NCI-H1048 (cell line): ENCODE results near the gene SASH1.
"Not testable (repeated sequence)": the region's sequence is repeated elsewhere in the genome, so short reads cannot be mapped to it uniquely, and the experiment has no call there.

Source experiments
- DNase-seq: peaks from one replicate; lab custom pipeline; 2025; lab: John Stamatoyannopoulos, UW

The SASH1 gene

DNA sequence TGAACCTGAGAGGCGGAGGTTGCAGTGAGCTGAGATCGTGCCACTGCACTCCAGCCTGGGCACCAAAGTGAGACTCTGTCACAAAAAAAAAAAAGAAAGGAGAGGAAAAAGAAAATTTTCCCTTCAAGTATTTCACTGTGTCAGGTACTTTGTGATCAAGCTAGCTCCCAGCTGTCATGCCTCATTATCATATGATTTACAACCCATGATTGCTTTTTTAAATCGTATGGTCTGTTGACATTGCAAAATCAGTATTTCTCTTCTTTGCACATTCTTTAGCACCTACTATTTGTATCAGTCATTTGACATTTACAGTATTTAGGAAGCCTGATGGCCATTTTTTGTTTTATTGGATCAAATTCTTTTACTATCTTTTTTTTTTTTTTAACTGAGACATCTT is 22.4 kb downstream of the SASH1 start:
- DNase-seq: no peak

- DNase-seq: no peak
Measured at GRCh38 chr6:148367411-148368024, 24.9 kb downstream of the SASH1 start.

DNA sequence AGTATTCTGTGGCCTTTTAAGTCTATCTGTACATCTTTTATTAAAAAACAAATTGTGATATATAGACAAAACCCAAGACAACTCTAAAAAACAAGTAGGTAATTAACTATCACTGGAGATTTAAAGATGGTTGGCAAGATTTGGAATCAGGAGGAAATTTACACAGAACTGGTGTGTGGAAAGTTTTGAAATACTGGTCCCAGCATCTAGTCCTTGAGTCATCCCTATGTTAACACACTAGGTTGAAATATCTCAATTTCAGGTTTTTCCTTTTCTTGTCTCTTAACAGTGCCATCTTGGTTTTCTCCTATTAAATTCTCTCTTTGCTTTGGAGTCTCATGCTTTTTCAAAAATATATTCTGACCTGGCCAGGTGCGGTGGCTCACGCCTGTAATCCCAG is 27.5 kb downstream of the SASH1 start:
- DNase-seq: no peak

DNA sequence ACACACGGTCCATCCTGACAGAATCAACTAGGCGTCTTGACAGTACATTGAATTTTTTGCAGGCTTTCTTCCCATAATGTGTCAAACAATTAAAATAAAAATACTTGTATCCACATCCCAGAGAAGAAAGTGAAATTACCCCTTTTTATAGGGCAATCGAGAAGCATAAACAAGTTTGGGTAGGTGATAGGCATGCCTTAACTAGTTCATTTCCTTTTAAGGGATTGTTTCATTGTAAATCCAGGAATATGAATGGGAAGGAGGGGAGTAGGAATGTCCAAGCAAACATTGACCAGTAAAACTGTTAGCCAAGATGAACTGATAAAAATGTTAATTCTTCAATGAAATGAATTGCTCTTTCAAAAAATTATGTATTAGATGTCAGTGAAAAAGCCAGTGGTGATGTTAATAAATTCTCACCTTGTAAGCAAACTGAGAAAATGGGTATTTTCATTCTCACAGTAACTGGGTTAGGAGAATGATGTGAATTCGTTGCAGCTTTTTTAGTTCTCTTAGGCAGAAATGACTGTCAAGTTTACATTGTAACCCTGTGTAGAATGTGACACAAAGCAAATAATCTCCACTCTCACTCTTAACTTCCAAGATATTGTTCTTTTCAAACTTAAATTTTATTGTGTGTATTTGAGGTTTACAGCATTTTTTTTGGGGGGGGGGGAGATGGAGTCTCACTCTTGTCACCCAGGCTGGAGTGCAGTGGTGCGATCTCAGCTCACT is 31.6 kb downstream of the SASH1 start:
- no peak for DNase-seq

DNA sequence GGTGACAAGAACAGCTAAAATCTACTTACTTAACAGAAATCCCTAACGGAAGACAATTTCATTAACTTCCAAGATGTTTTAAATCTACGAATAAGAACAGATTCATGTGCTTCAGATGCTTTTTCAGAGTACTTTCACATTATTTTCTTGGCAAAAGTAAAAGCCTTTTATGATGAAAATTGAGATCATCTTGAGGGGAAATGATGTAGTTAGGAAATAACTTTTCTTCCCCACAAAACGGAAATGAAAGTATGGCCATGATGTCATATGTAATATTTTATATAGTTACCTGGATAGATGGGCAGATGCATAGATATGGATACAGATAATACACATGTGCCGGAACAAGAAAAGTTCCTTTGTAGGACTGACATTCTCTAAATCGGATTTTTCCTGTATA is 32.8 kb downstream of the SASH1 start:
- no peak for DNase-seq

- no peak for DNase-seq
Measured at GRCh38 chr6:148379481-148379880, 36.8 kb downstream of the SASH1 start.

DNA sequence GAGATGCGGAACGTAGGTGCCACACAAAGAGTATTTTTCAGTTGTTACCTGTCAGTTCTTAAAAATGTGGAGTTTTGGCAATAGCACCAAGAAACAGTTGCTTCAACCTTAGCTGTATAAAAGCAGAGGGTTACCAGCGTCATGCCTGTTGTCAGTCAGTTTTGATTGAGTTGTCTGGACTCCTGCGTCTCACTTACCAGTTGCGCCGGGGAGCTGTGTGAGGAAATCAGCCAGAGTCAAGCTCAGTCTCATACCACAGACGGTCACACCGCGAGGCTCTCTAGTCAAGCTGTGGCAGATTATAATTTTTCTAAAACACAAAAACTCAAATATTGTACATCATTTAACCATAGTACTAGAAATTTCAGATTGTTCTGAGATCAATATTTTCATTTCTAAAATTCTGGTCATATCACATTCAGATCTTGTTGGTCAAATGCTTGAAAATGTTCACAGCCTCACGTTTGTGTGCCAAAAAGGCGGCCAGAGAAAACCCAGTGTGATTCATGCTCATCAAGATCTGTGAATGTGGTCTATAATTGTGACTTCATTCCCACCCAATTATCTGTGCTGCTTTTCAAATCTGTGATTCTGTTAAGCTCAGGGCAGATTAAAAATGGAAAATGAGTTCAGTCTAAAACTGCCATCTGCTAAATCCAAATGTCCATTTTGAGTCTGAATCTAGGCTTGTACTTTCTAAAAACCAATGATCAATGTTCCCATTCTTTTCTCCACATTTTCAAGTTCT is 37.5 kb downstream of the SASH1 start:
- DNase-seq: no peak

DNA sequence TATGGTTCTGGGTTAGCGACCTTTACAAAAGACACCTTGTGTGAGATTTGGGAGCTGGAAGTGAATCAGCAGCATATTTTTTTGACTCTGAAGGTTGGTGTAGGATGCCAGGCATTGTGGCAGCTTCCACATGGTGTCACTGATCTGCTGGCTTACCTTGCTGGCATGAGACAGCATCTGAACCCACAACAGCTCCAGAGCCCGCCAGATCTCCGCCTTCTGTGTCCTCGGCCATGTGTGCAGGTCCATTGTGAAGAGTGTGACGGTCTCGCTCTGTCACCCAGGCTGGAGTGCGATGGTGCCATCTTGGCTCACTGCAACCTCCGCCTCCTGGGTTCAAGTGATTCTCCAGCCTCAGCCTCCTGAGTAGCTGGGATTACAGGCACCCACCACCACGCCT is 39.4 kb downstream of the SASH1 start:
- DNase-seq: not testable (repeated sequence)

DNA sequence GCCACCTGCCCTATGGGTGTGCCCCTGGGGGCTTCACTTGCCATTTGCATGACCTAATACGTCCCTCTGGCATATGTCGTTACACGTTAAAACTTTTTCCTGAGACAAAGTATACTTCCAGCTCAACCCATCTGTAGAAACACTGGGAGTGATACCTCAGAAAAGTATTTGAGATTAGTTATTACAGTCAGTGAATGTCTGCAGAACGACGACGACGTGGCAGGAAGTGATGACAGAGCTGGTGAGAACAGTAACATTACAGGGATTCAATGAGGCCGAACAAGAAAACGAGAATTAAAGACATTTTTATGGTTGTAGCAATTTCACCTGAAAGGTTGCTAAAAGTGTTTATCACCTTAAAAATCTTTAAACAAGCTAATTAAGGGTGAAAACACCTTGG is 40.2 kb downstream of the SASH1 start:
- no peak for DNase-seq

DNA sequence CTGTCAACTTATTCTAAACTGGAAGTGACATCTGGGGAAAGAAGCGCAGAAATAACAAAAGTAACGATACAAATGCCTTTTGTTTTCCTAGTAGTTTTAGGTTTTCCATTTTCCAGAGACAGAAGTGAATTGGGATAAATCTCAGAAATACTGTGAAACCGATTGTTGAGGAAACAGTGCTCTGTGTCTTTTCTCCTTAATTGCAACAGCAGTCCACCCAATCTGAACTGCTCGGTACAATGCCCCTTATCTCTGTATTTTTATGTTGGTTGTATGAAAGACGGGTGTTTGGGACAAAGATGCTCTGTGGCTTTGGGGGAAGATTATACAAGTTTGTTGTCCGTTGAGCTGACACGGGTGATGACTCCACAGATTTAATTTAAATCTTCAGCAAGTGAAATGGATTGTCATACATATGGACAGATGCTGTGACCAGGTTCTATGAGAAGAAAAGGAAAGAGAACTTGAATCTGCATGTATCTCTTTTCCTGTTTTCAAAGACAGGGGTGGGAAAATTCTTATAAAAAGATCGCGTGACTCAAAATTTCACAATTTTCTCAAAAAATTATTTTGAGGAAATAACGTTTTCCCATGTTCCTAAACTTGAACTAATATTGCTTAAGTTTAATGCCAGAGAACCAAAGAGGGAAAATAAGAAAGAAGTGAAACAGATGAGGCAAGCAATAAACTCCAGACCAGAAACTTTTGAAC is 41.2 kb downstream of the SASH1 start:
- no peak for DNase-seq

- DNase-seq: no peak
Measured at GRCh38 chr6:148385379-148385778, 42.7 kb downstream of the SASH1 start.

DNA sequence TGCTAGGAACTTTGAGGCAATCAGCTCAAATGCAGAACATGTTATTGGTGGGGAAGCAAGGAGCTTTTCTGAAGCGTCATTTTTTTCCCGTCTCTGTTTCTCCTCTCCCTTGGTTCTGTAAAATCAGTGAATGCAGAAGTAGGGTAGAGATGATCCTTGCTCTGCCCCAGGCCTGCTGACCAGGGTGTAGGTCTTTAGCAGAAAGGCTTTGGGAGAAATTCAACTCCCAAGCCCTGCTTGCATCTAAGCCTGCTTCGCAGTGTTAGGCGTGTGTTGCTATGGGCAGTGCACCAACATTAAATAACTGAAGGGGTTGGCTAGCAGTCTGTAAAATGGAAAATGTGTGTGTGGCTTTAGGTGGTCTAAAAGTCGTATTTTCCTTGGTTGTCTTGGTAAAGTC is 45.9 kb downstream of the SASH1 start:
- no peak for DNase-seq

DNA sequence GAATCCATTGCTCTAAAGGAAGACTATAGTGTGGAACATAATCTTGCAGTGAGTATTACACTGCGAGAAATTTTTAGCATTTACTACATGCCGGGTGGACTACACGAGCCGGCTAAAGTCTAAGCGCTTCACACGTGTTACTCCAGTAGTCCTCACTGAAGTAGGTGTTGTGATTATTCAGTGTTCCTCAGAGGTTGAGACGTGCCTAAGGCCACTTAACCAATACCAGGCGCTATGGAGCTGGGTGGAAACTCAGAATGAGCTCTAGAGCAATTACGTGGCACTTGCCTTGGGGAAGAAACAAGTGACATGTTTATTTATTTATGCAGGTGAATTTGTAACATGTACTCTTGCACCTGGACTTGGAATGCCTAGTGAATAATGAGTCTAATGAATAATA is 46.4 kb downstream of the SASH1 start:
- no peak for DNase-seq

- no peak for DNase-seq
Measured at GRCh38 chr6:148389917-148390316, 47.3 kb downstream of the SASH1 start.

DNA sequence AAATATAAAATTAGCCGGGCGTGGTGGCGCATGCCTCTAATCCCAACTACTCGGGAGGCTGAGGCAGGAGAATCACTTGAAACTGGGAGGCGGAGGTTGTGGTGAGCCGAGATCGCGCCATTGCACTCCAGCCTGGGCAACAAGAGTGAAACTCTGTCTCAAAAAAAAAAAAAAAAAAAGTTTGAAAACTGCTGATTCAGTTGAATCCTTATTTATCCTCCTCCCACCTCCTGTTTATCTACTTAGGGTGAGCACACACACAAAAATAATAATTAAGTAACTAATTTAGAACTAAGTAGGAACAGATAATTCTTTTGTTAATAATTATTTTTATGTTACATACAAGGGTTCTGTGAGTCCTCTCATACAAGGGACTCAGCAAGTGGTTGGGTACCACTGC is 49.5 kb downstream of the SASH1 start:
- DNase-seq: not testable (repeated sequence)

GRCh38 chr6:148392671-148393070 is 50.0 kb downstream of the SASH1 start:
- no peak for DNase-seq

GRCh38 chr6:148395583-148396101 is 53.0 kb downstream of the SASH1 start:
- DNase-seq: no peak

DNA sequence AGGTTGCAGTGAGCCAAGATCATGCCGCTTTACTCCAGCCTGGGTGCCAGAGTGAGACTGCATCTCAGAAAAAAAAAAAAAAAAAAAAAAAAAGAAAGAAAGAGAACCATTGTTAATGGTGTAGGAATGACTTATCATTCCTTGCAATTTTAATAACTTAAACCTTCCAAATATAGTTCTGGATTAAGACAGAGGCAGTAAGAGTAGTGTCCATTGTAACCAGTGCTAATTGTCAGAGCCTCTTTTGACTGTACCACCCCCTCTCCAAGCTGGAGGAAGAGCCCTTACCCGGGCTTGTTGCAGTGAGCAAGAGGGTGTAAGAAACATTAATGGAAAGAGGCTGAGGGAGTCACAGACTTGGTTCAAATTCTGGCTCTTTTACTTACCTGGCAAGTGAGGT is 53.8 kb downstream of the SASH1 start:
- DNase-seq: no peak

DNA sequence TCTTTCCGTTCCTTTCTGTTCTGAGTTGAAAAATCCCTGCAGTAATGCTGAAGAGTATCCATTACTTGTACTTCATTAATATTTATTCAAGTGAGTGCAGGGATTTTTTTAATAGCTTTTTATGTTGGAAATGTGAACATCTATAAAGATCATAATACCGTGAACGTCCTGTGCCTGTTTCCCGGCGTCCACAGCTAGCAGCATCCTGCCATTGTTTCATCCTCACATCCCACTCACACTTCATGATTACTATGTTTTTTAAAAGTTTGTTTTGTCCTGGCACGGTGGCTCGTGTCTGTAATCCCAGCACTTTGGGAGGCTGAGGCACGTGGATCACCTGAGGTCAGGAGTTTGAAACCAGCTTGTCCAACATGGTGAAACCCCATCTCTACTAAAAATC is 54.3 kb downstream of the SASH1 start:
- DNase-seq: no peak

- no peak for DNase-seq
Measured at GRCh38 chr6:148398244-148398643, 55.6 kb downstream of the SASH1 start.

DNA sequence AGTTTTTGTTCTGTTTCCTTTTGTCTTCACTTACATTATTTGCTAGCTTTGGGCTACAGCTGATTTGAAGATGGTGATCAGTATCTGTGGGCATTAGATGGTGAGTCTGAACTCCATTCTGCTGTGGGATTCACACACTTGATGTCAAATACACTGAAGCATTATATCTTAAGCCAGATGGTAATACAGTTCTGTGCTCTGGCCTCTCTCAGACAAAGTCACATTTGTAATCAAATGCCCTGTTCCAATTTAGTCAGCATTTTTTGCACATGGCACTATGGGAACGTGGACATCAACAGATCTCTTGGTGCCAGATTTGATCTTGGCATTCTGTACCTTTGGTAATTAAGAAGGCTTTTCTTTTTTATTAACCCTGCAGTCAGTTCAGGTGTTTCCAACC is 56.0 kb downstream of the SASH1 start:
- no peak for DNase-seq

DNA sequence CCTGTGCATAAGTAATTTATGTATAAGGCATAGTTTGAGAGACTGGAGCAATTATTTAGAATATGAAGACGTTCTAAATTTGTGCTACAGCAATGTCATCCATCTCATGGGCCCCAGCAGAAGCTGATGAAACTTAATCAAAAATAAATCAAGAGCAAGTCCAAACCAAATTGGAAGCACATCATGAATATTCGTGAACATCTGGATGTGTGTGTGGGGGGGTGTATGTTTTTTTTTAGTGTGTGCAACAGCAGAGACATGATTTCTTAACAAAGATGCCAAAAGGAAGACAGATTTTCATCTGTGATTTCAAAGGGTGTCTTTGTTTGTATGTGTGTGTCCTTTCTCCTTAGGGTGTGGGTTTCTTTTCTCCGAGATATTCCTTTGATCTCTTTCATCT is 58.9 kb downstream of the SASH1 start:
- DNase-seq: no peak
